Naive B cell (primary cell): ENCODE results near the gene MCM5. TPM values are rescaled to one million over a fixed set of nuclear protein-coding genes. Genes with fewer than 3 reads are reported as not detected.

Source experiments
- ATAC-seq, 2 donors: fragments of 150-1000 bp; cut with Tn5 transposase; 2 replicates each; pipeline ENCODE4 v1.10.0; 2021; ENCODE audit warnings: low read depth in 2 of 2, mild to moderate bottlenecking in 2 of 2, moderate library complexity in 2 of 2
- DNase-seq: peaks from one replicate; pipeline ENCODE4 v3.0.0; 2022
- H3K27ac Mint-ChIP-seq, 6 donors: one replicate each; pipeline ENCODE4 v1.8.0; 2020 to 2022; ENCODE audit warnings: mild to moderate bottlenecking in 6 of 6, mixed read lengths in 6 of 6, moderate library complexity in 5 of 6, inconsistent platforms in 2 of 6
- H3K27me3 Mint-ChIP-seq, 3 donors: one replicate each; pipeline ENCODE4 v1.8.0; 2021 to 2022; ENCODE audit warnings: mixed read lengths in 3 of 3, mild to moderate bottlenecking in 1 of 3
- H3K36me3 Mint-ChIP-seq, 2 donors: one replicate each; pipeline ENCODE4 v1.8.0; 2020 to 2022; ENCODE audit warnings: mixed read lengths in 2 of 2, inconsistent platforms in 1 of 2, mild to moderate bottlenecking in 1 of 2
- H3K4me1 Mint-ChIP-seq, 3 donors: one replicate each; pipeline ENCODE4 v1.8.0; 2020 to 2022; ENCODE audit warnings: mixed read lengths in 3 of 3, inconsistent platforms in 1 of 3, mild to moderate bottlenecking in 1 of 3, moderate library complexity in 1 of 3
- H3K4me3 Mint-ChIP-seq, 8 donors: one replicate each; pipeline ENCODE4 v1.8.0; 2020 to 2022; ENCODE audit warnings: mild to moderate bottlenecking in 8 of 8, mixed read lengths in 8 of 8, moderate library complexity in 8 of 8, inconsistent platforms in 2 of 8
- H3K9me3 Mint-ChIP-seq, 7 donors: one replicate each; pipeline ENCODE4 v1.8.0; 2020 to 2022; ENCODE audit warnings: mixed read lengths in 7 of 7, mild to moderate bottlenecking in 5 of 7, inconsistent platforms in 2 of 7, moderate library complexity in 1 of 7
- polyA plus RNA-seq, 6 donors: library from polyadenylated mRNA; unstranded; fragments of 300-500 nt; fragmentation: Illumina TruSeq; gene quantifications; one replicate each; pipeline ENCODE4 v1.2.3, GENCODE V29; 2021; ENCODE audit warnings: low read depth in 6 of 6

The MCM5 gene
- polyA plus RNA-seq, 6 donors from 2014 or later: 56.1 to 76.6 (median 64.0) TPM

- no peaks in the 10 kb centered on the region for H3K36me3 Mint-ChIP-seq
- H3K4me3 Mint-ChIP-seq: no peak overlapping the region
- no peaks in the 10 kb centered on the region for H3K27me3 Mint-ChIP-seq
- ATAC-seq (no peak), DNase-seq (no peak)
- H3K4me1 Mint-ChIP-seq: peaks cover 21 to 45% (median 43%) of the 10 kb centered on the region in 3 donors
- no peak overlapping the region for H3K27ac Mint-ChIP-seq
- no peaks in the 10 kb centered on the region for H3K9me3 Mint-ChIP-seq
Observed at GRCh38 chr22:35368386-35368785, 31.6 kb upstream of the MCM5 start.

- ATAC-seq (no peak), DNase-seq (no peak)
- Mint-ChIP-seq H3K27me3 (no peaks in the 10 kb centered on the region), H3K4me3 (no peak overlapping the region), H3K9me3 (no peaks in the 10 kb centered on the region), H3K4me1 (peaks cover 21 to 49% (median 43%) of the 10 kb centered on the region in 3 donors), H3K36me3 (no peaks in the 10 kb centered on the region), H3K27ac (no peak overlapping the region)
Observed at GRCh38 chr22:35369996-35370395, 29.9 kb upstream of the MCM5 start.

GRCh38 chr22:35373781-35374180, 26.2 kb upstream of the MCM5 start:
- DNase-seq (no peak), ATAC-seq (no peak)
- Mint-ChIP-seq H3K9me3 (no peaks in the 10 kb centered on the region), H3K4me1 (peaks cover 25 to 53% (median 42%) of the 10 kb centered on the region in 3 donors), H3K27me3 (no peaks in the 10 kb centered on the region), H3K36me3 (no peaks in the 10 kb centered on the region), H3K4me3 (peak overlapping the region in 1 of 8 donors; percentile 25), H3K27ac (no peak overlapping the region)

GRCh38 chr22:35375031-35375430, 24.9 kb upstream of the MCM5 start:
- Mint-ChIP-seq H3K27ac (no peak overlapping the region), H3K4me3 (no peak overlapping the region), H3K36me3 (no peaks in the 10 kb centered on the region), H3K4me1 (peaks cover 25 to 58% (median 38%) of the 10 kb centered on the region in 3 donors), H3K9me3 (no peaks in the 10 kb centered on the region), H3K27me3 (no peaks in the 10 kb centered on the region)
- DNase-seq (no peak), ATAC-seq (no peak)

- H3K36me3 Mint-ChIP-seq: no peaks in the 10 kb centered on the region
- peak overlapping the region in 1 of 8 donors; percentile 67 for H3K4me3 Mint-ChIP-seq
- no peaks in the 10 kb centered on the region for H3K9me3 Mint-ChIP-seq
- peaks cover 29 to 60% (median 41%) of the 10 kb centered on the region in 3 donors for H3K4me1 Mint-ChIP-seq
- no peak for ATAC-seq
- no peak for DNase-seq
- H3K27ac Mint-ChIP-seq: no peak overlapping the region
- peaks cover 0 to 3% (median 0%) of the 10 kb centered on the region in 3 donors for H3K27me3 Mint-ChIP-seq
Observed at GRCh38 chr22:35375526-35375925, 24.4 kb upstream of the MCM5 start.

- peak overlapping the region; percentile 4 to 93 (median 82) for H3K27ac Mint-ChIP-seq
- ATAC-seq (peak; percentile 84 to 85), DNase-seq (peak; percentile 73)
- H3K4me3 Mint-ChIP-seq: peak overlapping the region; percentile 5 to 85 (median 66)
- H3K36me3 Mint-ChIP-seq: no peaks in the 10 kb centered on the region
- H3K9me3 Mint-ChIP-seq: no peaks in the 10 kb centered on the region
- H3K27me3 Mint-ChIP-seq: peaks cover 0 to 8% (median 0%) of the 10 kb centered on the region in 3 donors
- peaks cover 31 to 57% (median 45%) of the 10 kb centered on the region in 3 donors for H3K4me1 Mint-ChIP-seq
Observed at GRCh38 chr22:35376728-35377472, 23.0 kb upstream of the MCM5 start.

- H3K36me3 Mint-ChIP-seq: no peaks in the 10 kb centered on the region
- H3K4me3 Mint-ChIP-seq: peak overlapping the region in 4 of 8 donors; percentile 42 to 68 (median 66)
- no peaks in the 10 kb centered on the region for H3K9me3 Mint-ChIP-seq
- peaks cover 0 to 11% (median 0%) of the 10 kb centered on the region in 3 donors for H3K27me3 Mint-ChIP-seq
- peak overlapping the region in 2 of 6 donors; percentile 11 to 86 for H3K27ac Mint-ChIP-seq
- no peak for DNase-seq
- no peak for ATAC-seq
- H3K4me1 Mint-ChIP-seq: peaks cover 27 to 55% (median 43%) of the 10 kb centered on the region in 3 donors
Observed at GRCh38 chr22:35377735-35378134, 22.2 kb upstream of the MCM5 start.

GRCh38 chr22:35378621-35379020, 21.3 kb upstream of the MCM5 start:
- DNase-seq: no peak
- no peak for ATAC-seq
- Mint-ChIP-seq H3K27me3 (peaks cover 0 to 15% (median 0%) of the 10 kb centered on the region in 3 donors), H3K9me3 (no peaks in the 10 kb centered on the region), H3K4me1 (peaks cover 27 to 55% (median 43%) of the 10 kb centered on the region in 3 donors), H3K27ac (no peak overlapping the region), H3K36me3 (no peaks in the 10 kb centered on the region), H3K4me3 (peak overlapping the region in 2 of 8 donors; percentile 8 to 24)

GRCh38 chr22:35379146-35379993, 20.6 kb upstream of the MCM5 start:
- no peaks in the 10 kb centered on the region for H3K36me3 Mint-ChIP-seq
- peaks cover 27 to 55% (median 39%) of the 10 kb centered on the region in 3 donors for H3K4me1 Mint-ChIP-seq
- DNase-seq (no peak), ATAC-seq (no peak)
- H3K27me3 Mint-ChIP-seq: peaks cover 0 to 22% (median 0%) of the 10 kb centered on the region in 3 donors
- H3K4me3 Mint-ChIP-seq: peak overlapping the region in 5 of 8 donors; percentile 8 to 80 (median 49)
- H3K9me3 Mint-ChIP-seq: no peaks in the 10 kb centered on the region
- H3K27ac Mint-ChIP-seq: no peak overlapping the region

GRCh38 chr22:35380013-35380412, 19.9 kb upstream of the MCM5 start:
- no peak for DNase-seq
- no peaks in the 10 kb centered on the region for H3K36me3 Mint-ChIP-seq
- H3K4me1 Mint-ChIP-seq: peaks cover 27 to 55% (median 39%) of the 10 kb centered on the region in 3 donors
- peak overlapping the region in 3 of 6 donors; percentile 26 to 81 (median 28) for H3K27ac Mint-ChIP-seq
- peak overlapping the region; percentile 16 to 91 (median 68) for H3K4me3 Mint-ChIP-seq
- ATAC-seq: no peak
- H3K27me3 Mint-ChIP-seq: peaks cover 0 to 28% (median 0%) of the 10 kb centered on the region in 3 donors
- H3K9me3 Mint-ChIP-seq: no peaks in the 10 kb centered on the region

GRCh38 chr22:35380537-35381423, 19.2 kb upstream of the MCM5 start, which contains the start of gene HMOX1:
HMOX1 (plus strand) TSS chr22:35381096; CDS start chr22:35381174, 78 bp downstream.
- ATAC-seq: peak; percentile 70 to 75
- H3K4me3 Mint-ChIP-seq: peak within 1 kb of the TSS; percentile 64 to 91 (median 74)
- peak within 1 kb of the TSS; percentile 44 to 81 (median 66) for H3K27ac Mint-ChIP-seq
- H3K36me3 Mint-ChIP-seq: no peaks in the 10 kb centered on the region
- peak; percentile 58 for DNase-seq
- H3K27me3 Mint-ChIP-seq: peaks cover 0 to 31% (median 0%) of the 10 kb centered on the region in 3 donors
- peaks cover 27 to 48% (median 39%) of the 10 kb centered on the region in 3 donors for H3K4me1 Mint-ChIP-seq
- no peaks in the 10 kb centered on the region for H3K9me3 Mint-ChIP-seq

- peak overlapping the region; percentile 64 to 91 (median 74) for H3K4me3 Mint-ChIP-seq
- no peaks in the 10 kb centered on the region for H3K36me3 Mint-ChIP-seq
- peak overlapping the region in 4 of 6 donors; percentile 44 to 67 (median 50) for H3K27ac Mint-ChIP-seq
- H3K4me1 Mint-ChIP-seq: peaks cover 27 to 43% (median 38%) of the 10 kb centered on the region in 3 donors
- no peak for DNase-seq
- peaks cover 0 to 31% (median 0%) of the 10 kb centered on the region in 3 donors for H3K27me3 Mint-ChIP-seq
- H3K9me3 Mint-ChIP-seq: no peaks in the 10 kb centered on the region
- no peak for ATAC-seq
Observed at GRCh38 chr22:35381424-35382009, 18.4 kb upstream of the MCM5 start.
